T-helper 2 cell (primary cell): ENCODE results near the gene C5orf46.
"Not testable (repeated sequence)": the region's sequence is repeated elsewhere in the genome, so short reads cannot be mapped to it uniquely, and the experiment has no call there.

Experiments used
- DNase-seq, 5 experiments: peaks; one replicate each; pipeline versions ENCODE4 v3.0.0 to v3.0.0-alpha.2; 2012 to 2022
- total RNA-seq, 2 donors: gene quantifications; one replicate each; lab custom pipeline; 2026; lab: John Stamatoyannopoulos, UW

The C5orf46 gene
- total RNA-seq: 0 reads per million in 2 donors

DNA sequence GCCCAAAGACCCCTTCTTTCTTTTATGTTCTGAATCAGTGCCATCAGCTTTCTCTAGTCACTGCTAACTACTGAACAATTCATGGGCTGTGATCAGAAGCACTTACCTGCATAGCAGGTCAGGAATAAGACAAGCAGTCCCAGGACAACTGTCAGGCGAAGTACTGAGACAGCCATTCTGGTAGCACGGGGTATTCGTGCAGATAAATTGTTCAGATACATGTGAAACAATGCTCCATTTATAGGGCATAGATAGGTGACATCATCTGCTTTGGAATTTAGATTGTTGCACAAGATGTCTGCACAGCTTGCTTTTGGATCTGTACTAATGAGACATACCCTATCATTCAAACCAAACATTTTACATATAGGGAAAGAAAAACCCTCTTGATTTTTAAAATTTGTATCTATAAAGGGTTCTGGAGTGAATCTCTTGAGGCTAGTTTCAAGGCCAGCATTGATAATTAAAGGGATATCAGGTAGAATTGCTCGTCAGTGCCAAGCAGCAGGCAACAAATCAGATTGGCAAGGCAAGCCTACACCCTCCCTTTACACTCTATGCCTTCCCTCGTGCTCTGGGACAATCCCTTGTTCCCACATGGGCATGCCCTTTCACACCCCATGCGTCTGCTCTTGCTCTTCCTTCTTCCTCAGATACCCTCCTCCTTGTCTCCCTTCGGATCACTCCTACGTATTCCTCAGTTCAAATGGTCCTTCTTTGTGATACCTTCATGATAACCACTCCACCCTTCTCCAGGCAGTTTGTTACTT lies at the start of gene C5orf46:
TSS of gene C5orf46 (minus strand) at position 213 of the 770 bp plus-strand sequence. CDS start at position 176, 37 bp downstream.
- DNase-seq: no peak

DNA sequence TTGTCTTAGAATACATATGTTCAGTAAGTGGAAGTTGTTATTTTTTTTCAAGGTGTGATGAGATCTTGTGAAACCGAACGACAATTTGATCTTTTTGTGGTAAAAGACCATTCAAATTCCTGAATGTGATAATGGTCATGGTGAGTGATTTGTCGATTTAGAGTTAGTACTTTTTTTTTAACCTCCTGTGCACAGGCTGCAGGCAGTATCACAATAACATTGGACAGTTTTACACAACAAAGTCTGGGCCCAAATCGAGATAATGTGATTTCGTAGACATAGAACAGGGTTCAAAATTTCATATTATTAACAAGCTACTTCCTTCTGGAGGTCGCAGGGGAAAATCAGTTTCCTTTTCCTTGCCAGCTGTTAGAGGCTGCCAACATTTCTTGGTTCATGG lies 48.6 kb upstream of the C5orf46 start:
- DNase-seq: no peak

DNA sequence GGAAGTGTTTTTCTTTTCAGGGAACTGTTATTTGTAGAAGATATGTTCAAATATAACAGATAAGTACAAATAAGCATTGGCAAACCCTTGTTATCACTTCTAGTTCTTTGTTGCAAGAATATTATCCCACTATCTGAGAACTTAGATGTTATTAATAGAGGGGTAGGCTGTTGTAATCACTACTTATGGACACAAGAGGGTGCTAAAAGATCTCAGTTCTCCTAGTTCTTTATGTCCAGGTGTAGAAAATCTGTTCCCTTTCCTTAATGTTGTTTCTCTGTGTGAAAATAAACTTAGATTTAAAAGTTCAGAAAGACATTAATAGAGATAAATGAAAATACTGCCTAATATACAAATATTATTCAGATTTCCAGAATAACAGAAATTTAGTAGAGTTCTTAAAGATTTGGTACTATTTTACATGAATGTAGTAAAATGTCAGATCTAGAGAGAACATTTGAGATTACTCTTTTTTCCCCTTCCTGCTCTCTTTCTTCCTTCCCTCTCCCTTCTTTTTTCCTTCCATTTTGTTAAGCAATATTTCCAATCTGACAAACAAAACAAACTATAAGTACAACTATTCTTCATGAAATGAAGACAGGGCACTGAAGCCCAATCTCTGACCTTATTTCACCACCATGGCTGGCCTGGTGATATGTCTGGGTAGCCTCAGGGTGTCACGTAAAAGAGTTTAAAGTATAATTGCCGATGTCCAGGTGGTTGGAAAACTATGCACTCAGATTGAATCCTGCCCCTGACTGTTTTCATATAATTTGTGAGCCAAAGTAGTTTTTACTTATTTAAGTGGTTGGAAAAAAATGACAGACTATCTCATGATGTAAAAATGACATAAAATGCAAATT lies 43.6 kb upstream of the C5orf46 start:
- peak in 1 of 5 experiments; percentile 13 for DNase-seq

DNA sequence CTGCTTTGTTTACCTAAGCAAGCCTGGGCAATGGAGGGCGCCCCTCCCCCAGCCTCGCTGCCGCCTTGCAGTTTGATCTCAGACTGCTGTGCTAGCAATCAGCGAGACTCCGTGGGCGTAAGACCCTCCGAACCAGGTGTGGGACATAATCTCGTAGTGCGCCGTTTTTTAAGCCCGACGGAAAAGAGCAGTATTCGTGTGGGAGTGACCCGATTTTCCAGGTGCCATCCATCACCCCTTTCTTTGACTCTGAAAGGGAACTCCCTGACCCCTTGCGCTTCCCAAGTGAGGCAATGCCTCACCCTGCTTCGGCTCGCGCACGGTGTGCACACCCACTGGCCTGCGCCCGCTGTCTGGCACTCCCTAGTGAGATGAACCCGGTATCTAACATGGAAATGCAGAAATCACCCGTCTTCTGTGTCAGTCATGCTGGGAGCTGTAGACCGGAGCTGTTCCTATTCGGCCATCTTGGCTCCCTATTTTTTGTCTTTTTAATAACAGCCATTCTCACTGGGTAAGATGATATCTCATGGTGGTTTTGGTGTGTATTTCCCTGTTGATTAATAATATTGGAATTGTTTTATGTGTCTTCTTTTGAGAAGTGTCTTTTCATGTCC lies 40.4 kb upstream of the C5orf46 start:
- not testable (repeated sequence) for DNase-seq

DNA sequence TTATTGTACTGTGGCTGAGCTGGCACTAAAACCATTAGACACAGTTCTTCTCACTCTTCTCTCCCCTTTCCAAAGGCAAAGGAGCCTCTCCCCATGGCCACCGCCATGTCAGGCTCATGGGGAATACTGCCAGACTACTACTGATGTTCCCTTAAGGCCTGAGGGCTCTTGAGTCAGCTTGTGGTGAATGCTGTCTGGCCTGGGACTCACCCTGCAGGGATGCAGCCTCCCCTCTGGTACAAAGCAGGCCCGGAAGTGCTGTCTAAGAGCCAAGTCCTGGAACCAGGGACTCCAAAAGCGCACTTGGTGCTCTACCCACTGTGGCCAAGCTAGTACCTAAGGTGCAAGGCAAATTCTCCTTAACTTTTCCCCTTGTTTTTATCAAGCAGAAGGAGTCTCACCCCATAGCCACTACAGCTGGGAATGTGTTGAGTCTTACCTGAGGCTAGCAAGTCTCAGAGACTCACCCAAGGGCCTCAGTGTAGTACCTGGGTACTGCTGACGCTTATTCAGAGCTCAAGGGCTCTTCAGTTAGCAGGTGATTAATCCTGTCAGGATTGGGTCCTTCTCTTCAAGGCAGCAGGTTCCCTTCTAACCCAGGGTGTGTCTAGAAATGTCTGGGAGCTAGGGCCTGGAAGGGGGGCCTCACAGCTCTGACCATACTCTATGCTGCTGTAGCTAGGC lies 33.2 kb upstream of the C5orf46 start:
- no peak for DNase-seq

DNA sequence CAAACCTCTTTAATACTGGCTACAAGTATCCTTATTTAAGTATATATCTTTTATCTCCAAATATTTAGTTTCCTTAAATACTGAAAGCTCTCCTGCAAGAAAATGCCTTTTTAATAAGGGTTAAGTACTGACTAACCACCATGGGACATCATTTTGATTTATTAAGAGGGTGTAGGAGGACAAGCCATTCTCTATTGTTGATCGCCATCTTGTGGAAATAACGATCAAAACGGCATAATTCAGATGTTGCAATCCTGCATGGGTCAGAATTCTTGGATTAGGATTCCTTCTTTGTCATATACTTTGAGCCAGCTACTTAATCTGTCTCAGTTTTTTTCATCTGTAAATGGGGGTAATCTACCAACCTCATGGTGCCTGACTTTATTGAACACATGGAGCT lies 28.7 kb upstream of the C5orf46 start:
- DNase-seq: no peak

DNA sequence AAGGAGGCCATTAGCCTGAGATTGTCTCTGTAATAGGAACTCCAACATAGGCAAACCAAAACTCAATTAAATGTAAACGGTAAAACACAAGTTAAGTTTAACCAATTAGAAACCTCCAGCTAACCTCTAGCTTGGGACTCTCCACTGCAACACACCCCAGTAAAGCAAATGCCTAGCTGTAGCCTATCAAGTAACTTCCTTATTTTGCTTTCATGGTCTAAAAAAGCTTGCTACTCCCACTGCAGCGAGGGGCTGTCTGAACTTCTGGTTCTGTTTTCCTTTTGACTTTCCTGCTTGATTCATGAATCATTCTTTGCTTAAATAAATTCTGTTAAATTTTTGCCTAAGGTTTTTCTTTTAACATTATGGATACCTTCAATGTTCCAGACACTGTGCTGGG lies 24.4 kb upstream of the C5orf46 start:
- DNase-seq: no peak

DNA sequence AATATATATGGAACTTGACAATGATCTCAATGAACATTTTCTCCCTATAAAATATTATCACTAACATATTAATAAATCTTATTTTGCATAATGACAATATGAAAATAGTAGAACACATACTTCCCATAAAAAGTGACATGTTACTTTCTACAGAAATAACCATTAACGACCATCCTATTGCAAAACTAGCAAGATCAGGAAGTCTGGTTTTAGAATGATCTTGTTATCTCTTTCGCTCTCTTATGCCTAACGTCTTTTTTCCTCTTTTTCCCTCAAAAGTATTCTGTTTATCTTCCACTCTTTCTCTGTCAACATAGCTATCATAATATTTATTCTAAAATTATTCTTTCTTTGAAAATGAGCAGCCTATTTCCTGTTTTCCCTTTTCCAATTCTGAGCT lies 21.6 kb upstream of the C5orf46 start:
- DNase-seq: no peak

DNA sequence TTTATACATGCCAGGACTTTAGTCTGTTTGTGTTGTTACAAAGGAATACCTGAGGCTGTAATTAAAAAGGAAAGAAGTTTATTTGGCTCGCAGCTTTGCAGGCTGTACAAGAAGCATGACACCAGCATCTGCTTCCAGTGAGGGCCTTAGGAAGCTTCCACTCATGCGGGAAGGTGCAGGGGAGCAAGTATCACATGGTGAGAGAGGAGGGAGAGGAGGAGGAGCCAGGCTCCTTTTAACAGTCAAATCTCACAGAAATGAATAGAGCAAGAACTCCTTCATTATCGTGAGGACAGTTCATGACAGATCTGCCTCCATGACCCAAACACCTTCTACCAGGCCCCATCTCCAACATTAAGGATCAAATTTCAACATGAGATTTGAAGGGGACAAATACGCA lies 18.7 kb upstream of the C5orf46 start:
- DNase-seq: no peak

DNA sequence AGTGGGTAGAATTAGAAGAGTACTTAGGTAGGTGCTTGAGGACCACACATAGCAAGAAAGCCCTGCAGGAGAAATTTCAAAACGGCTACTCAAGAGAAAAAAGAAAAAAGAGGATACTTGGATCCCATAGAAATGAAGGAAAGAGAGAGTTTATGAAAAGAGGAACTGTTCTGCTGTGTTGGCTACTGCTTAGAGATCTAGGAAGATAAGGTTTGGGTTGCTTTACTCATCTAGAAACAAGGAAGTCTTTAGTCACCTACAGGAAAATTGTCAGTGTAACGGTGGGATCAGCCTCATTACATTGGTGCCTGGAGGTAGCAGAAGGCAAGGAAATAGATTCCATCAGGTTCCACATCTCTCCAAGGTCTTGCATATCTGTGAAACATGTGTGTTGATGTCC lies 14.8 kb upstream of the C5orf46 start:
- no peak for DNase-seq

DNA sequence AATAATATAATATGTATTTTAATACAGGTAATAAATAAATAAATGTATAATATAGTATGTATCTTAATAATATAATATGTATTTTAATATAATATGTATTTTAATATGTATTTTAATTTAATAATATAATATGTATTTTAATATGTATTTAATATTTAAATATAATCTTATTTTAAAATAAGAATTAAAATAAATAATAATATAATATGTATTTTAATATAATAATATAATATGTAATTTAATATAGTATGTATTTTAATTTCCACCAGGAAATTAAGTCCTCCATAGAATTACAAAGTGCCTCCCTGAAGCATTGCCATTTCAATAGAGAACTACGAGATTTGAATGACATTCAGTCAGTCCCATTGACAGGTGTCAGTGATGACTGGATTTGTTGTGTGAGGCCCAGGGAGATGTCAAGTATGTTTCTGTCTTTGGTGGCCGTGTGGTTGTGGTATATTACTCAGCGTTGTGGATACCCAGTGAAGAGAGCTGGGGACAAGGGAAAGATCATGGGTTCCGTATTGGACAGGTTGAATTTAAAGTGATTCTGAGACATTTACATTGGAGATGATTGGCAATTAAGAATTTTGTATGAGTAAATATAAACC lies 14.2 kb upstream of the C5orf46 start:
- DNase-seq: no peak

DNA sequence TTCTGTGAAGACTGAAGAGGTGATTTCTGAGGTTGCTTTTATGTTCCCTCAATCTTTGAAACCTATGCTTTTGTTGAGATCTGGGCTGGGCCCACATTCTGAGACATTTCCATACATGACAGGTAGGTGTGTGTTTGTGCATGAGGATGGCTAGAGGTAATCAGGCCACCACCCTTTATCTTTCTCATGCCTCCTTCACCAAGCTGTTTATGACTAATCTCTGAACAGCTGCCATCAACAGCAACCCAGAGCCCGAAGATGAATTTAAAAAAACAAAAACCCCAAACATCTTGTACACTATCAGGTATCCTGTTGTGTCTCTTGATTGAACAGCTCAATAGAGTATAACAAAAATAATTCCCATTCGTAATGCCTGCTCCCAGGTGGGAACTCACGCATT lies 12.6 kb upstream of the C5orf46 start:
- DNase-seq: no peak

DNA sequence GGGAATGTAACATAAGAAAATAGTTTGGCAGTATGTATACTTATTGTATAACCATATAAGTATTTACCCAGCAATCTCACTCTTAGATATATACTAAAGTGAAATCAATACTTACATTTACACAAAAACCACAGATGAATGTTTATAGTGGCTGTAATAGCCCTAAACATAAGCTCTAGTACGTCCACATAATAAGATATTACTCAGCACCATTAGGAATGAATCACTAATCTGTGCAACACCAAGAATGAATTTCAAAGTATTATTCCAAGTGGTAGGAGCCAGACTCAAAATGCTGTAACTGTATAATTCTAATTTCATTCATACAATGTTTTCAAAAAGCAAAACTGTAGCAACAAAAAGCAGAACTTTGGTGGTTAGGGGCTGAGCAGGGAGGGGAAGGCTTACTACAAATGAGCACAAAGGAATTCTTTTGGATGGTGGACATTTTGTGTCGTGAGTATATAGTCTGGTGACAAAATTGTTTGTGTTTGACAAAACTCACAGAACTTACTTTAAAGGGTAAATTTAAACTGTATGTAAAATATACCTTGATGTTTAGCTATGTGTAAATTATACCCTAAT lies 11.9 kb upstream of the C5orf46 start:
- no peak for DNase-seq

DNA sequence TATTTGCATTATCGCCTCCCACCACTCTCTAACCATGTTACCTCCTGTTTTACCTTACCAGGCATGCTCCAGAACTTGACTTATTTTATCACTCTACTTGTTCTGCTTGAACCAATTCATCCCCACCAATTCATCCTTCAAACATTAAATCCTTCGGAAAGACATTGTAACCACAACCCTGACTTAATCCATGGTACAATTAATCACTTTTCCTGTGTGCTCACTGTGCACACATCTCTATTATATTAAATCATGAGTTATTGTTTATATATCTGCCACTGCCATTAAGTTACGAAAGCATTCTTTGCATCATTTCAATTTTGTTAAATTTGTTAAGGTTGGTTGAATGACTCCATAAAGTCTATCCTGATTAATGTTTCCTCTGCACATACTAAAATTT lies 7.4 kb upstream of the C5orf46 start:
- DNase-seq: no peak

DNA sequence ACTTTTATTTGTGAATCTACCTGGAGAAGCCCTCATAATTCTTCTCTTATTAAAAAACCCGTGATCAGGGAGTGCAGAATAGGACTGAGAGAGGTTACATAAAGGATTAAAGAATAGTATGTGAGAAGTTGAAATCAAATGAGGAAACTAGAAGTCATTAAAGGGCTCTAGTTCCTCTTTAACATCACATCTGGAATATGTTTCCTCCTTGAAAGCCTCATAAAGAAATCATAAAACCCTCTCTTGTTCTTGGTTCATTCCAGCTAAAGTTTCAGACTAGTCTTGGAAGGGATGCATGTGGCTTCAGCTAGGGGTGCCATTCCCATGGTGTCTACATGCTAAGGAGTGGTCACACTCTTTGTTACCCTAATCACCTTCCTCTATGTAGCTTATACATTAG lies 5.7 kb upstream of the C5orf46 start:
- no peak for DNase-seq

DNA sequence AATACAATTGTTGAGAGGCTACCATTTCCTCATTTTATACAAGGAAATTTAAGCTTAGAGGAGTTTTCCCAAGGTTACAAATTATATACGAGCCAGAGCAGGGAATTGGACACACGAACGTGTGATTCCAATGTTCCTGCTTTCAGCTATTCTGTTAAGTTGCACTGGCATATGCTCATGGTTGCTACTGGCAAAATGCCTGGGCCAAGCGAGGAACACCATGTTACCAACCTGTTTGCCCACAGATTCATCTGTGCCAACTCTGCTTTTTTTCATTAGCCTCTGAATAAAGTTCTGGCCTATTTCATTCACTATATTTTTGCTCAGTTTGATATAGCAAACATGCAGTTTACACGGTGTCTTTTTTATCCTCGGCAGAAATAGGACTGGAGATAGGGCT lies 5.1 kb upstream of the C5orf46 start:
- no peak for DNase-seq

DNA sequence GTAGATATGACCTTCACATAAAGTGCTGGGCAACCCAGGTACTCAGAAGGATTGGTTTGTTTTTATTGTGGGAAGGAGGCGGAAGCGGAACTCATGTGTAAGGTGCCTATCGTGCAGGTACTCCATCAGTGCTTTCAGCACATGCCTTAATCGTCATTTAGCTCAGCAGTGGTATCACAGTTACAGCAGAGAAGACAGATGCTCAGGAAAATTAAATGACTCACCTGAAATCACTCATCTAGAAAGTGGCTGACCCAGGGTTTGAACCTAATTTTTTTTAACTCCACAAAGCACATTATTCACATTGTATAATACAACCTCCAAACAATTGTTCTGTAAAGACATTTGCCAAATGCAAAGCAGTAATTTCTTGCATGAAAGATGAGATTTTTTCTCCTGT lies 2.2 kb downstream of the C5orf46 start:
- no peak for DNase-seq

DNA sequence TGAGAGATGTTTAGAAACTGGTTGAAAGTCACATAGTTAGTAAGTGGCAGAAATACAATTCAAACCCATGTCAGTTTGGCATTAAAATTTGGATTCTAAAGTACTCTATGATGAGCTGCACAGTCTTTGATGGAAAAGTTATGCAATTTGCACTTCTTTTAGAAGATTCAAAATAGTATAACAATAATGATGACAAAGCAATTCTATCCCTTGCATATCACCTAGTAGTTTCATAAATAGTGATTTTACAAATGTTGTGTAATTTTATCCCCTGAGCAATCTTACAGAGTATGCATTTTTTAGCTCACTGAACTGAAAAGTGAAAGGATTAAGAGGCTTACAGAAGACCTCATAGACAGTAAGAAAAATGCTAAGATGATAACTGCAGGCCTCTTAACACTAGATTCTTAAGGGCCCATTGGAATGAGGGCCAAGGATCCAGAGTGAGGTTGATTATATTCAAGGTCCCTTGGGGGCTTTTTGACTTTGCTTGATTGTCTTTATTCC lies 3.7 kb downstream of the C5orf46 start:
- DNase-seq: no peak

DNA sequence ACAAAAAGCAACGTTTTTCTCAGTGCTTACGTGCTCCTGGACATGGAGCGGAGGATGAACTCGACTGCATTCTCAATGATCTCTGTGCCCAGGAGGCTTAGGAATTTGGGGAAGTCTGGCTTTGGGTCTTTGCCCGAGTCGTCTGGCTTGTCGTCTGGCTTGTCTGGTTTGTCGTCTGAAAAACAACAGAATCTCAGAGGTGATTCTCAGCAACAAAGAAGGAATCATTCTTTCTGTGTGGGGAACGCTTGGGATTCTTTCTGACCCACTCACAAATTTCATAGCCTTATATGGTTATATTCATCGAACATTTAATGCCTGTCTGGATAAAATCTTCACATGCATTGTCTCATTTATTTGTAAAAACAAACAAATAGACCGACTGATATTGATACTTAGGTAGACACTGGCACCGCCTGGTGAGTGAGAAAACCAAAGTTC lies 4.7 kb downstream of the C5orf46 start:
- DNase-seq: no peak

DNA sequence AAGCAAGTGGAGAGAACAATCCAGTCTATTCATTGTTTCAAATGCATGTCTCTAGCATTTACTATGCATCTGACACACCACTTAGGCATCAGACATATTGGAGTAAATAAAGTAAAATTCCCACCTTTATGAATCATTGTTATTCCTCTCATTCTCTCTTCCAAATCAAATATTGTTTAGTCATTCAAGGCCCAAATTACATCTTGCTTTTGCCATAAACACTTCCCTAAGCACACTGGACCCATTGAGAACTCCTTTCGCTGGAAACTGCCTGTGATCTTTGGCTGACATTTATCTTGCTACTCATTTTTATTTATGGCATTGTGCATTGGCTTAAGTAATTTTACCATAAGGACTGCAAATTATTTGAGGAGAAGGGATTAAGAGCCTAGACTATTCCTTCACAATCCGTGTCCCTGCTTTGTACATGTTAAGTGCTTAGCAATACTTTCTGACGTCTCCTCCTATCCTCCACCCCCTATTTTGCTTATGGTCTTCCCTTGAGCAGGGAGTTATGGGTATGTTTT lies 7.4 kb downstream of the C5orf46 start:
- DNase-seq: no peak

DNA sequence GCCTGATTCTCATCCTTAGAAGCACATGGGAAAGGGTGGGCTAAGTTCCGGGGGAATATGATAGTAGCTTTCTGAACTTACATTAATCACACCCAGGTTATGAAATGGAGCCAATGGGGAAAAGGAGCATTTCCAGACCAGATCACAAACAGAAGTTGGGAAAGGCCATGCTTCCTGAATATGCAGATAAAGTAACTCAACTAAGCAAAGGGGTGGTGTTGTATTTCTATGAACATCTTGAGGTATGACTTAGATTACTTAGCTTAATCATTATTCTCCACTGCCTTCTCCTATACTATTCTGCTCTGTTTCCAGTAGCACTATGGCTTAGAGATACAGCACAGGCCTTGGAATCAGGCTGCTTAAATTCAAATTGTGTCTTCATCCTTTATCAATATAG lies 10.5 kb downstream of the C5orf46 start:
- DNase-seq: no peak

DNA sequence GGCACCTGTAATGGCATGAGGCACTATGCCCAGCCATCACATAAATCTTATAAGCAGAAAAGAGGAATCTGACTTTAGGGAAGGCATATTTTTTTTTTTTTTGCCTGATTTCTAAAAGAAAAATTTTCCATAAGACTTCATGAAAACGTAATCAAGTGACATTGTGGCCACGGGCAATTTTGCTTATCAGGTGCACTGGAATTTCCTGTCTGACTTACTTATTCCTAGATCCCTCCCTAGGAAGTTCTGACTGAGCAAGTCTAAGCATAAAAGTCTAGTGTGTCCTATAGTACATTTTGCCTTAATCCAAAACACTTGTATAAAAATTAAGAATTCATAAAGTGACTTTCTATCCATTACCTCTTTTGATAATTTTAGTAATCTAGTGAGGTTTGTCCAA lies 12.5 kb downstream of the C5orf46 start:
- DNase-seq: no peak
